ENCODE results near the gene KCNE1.

Gene KCNE1

GRCh38 chr21:34535886-34536285, 23.9 kb upstream of the KCNE1 start:
- DNase-seq (ENCODE audit: low spot score) = no peak

DNA sequence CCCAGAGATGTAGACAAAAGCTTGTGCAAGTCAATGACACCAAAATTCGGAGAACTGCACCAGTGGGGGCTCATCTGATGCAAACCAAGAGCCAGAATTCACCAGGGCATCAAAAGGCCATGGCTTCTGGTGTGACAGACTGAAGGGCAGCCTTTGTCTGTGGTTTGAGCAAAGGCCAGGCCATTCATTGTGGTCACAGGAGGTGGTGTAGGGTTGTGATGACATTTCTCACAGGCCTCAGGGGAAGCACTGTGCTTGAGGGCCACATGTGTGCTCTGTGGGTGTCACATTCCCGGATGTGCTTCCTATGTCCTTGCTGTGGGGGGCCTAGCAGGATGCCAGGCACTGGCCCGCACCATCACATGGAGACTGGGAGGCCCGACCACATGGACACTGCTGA, 22.5 kb upstream of the KCNE1 start:
- no peak for DNase-seq (ENCODE audit: low spot score)

DNA sequence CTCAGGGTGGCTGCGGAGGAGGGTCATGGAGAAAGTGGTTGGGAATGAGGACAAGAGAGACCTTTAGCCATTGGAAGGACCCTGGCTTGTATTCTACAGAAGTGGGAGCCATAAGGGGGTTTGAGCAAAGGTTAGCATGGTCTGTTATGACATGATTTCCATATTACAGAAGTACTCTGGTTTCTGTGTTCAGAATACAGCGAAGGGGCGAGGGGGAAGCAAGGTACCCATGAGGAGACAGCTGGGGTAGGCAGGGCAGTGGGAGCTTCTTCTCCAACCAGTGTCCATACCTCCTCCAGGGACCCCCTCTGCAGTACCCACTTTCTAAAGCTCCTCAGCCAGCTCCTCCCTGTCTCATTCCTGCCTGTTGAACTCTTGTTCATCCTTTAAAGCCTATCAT, 21.9 kb upstream of the KCNE1 start:
- no peak for DNase-seq (ENCODE audit: low spot score)

- DNase-seq (ENCODE audit: low spot score) = no peak
These were observed 19.4 kb upstream of the KCNE1 start for GRCh38 chr21:34531399-34531798.

GRCh38 chr21:34530261-34530660, 18.3 kb upstream of the KCNE1 start:
- no peak for DNase-seq (ENCODE audit: low spot score)

- no peak for DNase-seq (ENCODE audit: low spot score)
These were observed 16.1 kb upstream of the KCNE1 start for GRCh38 chr21:34528131-34528561.

DNA sequence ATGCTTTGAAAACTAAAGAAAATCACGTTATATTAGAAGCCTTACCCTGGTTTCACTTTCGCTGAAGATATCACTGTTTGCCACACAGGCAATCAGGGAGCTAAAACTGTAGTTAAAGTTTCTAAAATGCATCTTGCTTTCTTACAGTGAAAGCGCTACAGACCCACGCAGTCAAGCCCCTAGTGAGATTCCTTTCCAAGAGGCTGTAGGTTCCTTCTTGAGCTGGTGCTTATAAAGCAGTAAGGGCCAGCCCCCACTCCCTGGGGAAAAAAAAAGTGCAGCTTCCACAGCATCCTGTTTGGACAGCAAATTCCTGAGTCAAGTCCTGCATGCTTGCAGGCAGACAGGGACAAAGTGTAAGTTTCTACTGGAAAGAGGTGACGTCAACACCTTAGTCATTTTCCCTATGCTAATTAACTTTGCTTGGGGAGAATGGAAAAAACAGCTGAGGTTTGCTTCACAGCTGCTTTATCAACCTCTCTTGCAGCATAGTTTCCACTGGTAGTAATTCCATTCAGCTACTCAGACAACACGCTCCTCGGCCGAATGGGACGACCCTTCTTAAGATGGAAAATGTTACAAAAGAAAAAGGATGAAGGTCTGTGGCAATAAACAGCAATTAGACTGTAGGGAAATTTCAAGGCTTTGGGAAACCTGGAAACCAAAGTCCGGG, 14.7 kb upstream of the KCNE1 start:
- peak; percentile 98 for DNase-seq (ENCODE audit: low spot score)

DNA sequence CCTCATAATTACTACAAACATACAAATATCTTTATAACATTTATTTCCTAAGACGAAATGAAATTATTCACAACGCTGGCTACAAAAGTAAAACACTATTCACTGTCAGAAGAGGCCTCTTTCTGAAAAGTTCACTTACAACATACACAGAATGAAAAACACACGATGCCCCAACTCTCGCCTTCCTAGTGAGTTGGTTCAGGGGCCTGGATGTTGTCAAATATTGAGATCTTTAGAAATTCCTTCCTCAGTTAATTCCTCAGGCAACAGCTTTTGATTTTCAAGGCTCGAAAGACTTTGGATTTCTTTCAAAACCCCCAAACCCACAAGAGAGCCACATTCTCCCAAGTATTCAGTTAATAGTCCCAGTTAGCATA, 14.2 kb upstream of the KCNE1 start:
- DNase-seq (ENCODE audit: low spot score) = no peak

GRCh38 chr21:34524646-34525601, 12.9 kb upstream of the KCNE1 start:
- DNase-seq (ENCODE audit: low spot score) = no peak

DNA sequence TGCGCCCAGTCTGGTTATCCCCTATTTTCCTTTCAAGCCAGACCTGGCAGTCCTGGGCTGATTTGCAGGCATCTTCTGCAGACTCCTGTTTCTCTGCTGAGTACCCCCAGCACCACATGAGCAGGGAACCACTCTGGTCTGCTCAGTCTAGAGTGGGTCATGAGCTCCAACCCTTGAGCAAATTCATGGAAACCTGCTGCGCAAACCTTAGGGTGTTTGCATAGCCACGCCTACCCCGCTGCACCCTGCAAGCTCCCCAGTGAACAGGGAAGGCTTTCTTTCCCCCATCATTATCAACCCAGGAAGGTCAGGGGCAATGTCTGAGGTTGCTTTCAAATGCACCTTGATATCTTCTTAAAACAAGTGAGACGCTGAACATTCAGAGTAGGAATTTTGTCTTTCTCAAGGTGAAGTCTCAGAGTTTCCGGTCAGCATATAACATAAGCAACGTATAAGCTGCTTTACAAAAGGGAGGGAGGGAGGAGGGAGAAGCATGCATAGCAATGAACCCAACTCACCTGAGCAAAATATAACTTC, 11.1 kb upstream of the KCNE1 start:
- DNase-seq (ENCODE audit: low spot score) = no peak

GRCh38 chr21:34522284-34522683, 10.3 kb upstream of the KCNE1 start:
- DNase-seq (ENCODE audit: low spot score) = no peak

GRCh38 chr21:34521561-34521960, 9.6 kb upstream of the KCNE1 start:
- DNase-seq (ENCODE audit: low spot score) = no peak

DNA sequence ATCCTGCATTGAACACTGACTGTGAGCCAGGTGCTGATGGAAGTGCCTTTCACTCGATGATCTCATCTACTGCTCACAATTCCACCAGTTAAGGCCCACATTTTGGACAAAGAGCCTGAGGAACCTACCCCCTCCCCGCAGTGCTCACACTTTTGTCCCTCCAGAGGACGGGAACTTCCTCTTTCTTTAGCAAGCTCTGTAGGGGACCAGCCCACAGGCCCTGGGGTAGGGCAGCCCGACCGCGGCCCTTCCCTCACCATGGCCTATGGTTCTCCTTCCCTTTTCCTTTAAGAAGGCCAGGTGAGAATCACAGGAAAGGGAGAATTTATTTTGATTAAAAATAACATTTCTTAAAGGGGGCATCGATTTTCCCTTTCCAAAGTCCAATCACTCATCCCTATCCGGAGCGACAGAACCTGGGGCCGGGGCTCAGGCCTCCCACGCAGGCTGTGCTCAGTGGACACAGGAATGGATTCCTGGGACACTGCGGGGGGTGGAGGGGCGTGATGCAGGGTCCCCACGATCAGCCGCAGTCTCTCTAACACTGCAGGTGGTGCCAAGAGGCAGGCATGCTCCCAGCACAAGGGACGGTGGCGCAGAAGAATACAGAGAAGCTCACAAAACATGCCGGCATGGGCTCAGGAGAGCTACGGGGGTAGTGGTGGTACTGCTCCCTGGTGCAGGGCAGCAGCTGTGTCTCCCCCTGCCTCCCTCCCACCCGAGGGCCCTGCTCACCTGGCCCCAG, 8.9 kb upstream of the KCNE1 start:
- DNase-seq (ENCODE audit: low spot score) = no peak

DNA sequence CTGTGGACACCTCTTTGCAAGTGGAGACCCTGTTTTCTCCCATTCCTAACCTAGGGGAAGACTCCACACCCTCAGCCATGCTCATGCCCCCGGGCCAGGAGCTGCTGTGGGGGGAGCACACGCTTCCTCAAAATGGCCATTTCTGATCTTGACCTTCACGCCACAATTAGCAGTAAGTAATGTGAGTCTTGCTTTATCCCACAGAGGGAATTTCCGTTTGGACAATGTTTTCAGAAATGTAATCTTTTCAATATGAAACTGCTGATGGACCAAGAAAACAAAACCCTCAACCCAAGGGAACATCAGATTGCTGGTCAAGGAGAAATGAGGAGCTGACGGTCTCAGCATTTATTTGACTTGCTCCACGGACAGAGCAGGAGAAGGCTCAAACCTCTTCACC, 8.3 kb upstream of the KCNE1 start:
- no peak for DNase-seq (ENCODE audit: low spot score)

- no peak for DNase-seq (ENCODE audit: low spot score)
These were observed 7.7 kb upstream of the KCNE1 start for GRCh38 chr21:34519694-34520093.

GRCh38 chr21:34519016-34519415, 7.0 kb upstream of the KCNE1 start:
- DNase-seq (ENCODE audit: low spot score) = no peak

GRCh38 chr21:34518301-34518700, 6.3 kb upstream of the KCNE1 start:
- no peak for DNase-seq (ENCODE audit: low spot score)

GRCh38 chr21:34517491-34518245, 5.7 kb upstream of the KCNE1 start:
- no peak for DNase-seq (ENCODE audit: low spot score)

- no peak for DNase-seq (ENCODE audit: low spot score)
These were observed 5.0 kb upstream of the KCNE1 start for GRCh38 chr21:34517039-34517438.

DNA sequence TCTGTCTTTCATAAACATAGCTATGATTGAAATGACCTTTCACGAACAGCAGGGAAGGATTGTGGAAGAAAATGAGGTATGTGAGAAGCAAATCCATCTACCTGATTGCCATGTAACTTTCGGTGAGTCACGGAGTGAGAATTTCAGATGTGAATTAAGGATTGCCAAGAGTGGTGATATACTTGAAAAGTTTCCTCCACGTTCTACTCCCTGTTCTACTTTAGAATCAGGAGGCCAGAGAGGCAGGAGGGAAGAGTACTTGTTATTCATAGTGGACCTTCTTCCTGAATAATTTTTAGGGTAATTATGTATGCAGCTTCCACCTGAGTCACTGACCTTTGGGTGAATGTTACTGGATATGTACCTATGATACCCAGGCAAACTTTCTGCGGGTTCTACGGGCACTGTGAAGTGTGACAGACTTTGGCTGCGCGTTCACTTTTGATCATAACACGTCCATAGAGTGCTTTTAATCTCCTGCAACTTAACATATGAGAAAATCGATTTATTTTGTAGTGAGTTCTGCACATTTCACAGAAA, 2.6 kb upstream of the KCNE1 start:
- no peak for DNase-seq (ENCODE audit: low spot score)

- no peak for DNase-seq (ENCODE audit: low spot score)
These were observed 1.2 kb upstream of the KCNE1 start for GRCh38 chr21:34513129-34513675.
